Measurements from ENCODE around the gene SARNP.

The SARNP gene

DNA sequence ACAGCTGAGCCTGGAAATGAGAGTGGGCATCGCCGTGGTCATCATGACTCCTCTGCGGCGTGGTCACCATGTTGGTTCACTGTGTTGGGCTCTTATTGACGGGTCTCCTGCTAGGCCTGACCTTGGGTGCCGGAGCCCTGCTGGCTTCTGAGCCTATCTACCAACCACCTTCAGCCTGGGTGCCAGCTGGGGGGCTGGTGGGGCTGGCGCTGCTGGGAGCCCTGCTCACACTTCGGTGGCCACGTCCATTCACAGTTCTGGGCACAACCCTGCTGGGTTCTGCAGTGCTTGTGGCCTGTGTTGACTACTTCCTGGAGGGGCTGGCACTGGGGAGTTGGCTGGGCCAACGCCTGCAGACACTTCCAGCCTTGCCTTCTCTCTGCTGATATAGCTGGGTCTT is 15.5 kb upstream of the SARNP start:
- no peak overlapping the region for H3K4me3 ChIP-seq (ENCODE audit: low read depth, low read length)
- TF ChIP-seq, protein P1, sequence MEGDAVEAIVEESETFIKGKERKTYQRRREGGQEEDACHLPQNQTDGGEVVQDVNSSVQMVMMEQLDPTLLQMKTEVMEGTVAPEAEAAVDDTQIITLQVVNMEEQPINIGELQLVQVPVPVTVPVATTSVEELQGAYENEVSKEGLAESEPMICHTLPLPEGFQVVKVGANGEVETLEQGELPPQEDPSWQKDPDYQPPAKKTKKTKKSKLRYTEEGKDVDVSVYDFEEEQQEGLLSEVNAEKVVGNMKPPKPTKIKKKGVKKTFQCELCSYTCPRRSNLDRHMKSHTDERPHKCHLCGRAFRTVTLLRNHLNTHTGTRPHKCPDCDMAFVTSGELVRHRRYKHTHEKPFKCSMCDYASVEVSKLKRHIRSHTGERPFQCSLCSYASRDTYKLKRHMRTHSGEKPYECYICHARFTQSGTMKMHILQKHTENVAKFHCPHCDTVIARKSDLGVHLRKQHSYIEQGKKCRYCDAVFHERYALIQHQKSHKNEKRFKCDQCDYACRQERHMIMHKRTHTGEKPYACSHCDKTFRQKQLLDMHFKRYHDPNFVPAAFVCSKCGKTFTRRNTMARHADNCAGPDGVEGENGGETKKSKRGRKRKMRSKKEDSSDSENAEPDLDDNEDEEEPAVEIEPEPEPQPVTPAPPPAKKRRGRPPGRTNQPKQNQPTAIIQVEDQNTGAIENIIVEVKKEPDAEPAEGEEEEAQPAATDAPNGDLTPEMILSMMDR (IDR thresholded peaks at IDR 0.05; ENCODE audit: low read depth, low read length) = no peak

DNA sequence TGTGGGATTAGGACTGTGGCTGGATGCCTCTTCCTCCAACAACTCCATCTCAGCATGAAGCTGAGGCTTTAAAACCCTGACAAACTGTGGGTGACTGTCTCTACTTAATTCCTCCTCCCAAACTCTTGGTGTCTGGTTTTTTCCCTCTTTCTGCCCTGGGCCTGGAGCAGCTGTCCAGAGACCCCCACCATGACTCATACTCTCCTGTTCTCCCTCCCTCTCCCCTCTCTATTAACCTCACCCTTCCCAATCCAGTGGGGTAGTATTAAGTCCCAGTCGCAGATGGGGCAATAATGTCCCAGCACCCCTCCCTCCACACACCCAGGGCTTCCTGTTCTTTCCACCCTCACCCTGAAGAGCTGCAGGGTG is 13.9 kb upstream of the SARNP start:
- TF ChIP-seq, protein P1 (IDR thresholded peaks at IDR 0.05; ENCODE audit: low read depth, low read length) = no peak
- peak overlapping the region; percentile 86 for H3K4me3 ChIP-seq (ENCODE audit: low read depth, low read length)

DNA sequence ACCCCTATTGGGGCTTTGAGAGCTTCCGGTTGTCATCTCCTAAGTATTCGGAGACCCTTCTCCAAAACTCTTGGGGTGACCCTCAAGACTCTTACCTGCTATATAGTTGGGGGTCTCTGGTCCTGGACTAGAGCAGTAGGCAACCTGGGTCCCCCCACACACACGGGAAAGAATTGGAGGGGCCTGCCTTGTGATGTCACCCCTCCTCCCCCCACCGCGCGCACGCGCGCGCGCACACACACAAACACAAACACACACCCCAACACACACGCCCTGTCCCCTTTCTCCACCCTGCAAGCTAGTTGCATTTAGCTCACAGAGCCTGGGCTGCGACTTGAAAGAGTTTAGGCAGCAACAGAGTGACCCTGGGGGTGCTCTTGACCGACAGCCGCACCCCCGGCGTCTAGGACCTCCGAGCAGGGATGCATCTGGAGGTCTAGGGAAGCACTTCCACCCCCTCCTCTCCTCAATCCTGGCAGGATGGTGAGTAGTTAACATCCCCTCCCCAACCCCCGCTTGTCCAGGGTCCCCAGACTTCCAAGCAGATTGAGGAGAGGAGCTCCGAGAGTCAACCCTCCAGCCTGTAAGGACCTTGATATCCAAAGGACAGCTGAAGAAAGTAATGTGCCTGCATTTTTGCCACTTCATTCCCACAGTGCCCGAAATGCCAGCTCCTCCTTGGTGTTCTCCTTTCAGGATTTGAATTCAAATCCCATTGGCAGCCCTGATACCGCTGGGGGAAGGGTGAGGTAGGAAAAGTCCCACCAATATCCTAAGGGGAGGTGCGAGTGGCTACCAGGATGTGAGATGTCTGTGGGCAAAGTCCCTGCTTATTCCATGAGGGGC is 13.3 kb upstream of the SARNP start:
- peak overlapping the region; percentile 86 for H3K4me3 ChIP-seq (ENCODE audit: low read depth, low read length)
- TF ChIP-seq, protein P1 (IDR thresholded peaks at IDR 0.05; ENCODE audit: low read depth, low read length) = no peak

DNA sequence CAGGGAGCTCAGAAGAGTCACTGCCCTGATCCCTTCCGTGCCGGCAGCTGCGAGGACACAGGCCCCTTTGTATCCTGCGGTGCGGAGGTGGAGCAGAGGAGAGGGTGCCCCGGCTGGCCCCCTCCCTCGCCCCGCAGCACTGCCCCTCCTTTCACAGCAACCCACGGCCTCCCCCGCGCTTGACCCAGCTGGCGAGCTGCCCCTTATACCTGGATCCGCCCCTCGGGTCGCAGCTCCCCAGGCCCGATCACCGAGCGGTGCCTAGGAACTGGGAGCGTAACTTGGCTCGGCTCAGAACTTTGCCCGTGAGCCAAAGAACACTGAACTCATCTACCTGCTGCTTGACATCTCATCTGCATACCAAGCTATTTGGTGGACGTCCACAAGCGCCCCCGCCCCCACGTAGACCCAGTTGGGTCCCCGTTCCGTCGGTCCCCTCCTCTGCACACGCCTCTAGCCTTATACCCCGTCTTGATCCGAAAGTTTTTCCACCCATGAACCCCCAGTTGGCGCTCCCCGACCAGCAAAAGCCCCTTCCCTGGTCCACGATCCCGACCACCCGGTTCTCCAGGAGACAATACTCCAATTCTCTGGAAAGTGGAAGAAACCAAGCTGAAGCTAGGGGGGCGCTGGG is 12.6 kb upstream of the SARNP start:
- H3K4me3 ChIP-seq (ENCODE audit: low read depth, low read length) = peak overlapping the region; percentile 86
- TF ChIP-seq, protein P1 (IDR thresholded peaks at IDR 0.05; ENCODE audit: low read depth, low read length) = no peak

DNA sequence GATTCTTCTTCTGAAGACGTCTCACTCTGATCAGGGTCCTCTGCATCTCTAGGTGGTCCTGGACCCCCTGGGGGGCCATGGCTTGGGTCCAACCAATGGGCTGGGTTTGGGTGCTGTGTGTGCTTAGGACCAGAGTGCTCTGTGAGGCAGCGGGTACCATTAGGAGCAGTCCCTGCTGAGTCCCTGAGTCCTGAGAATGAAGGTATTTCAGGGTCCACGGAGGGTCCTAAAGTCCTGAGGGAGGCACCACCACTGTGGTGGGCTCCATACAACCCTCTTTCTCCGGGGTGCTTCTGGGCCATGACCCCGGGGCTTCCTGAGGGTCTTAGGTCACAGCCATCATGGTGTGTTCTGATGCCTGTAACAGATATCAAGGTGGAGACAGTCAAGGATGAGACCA is 10.8 kb upstream of the SARNP start:
- TF ChIP-seq, protein P1 (IDR thresholded peaks at IDR 0.05; ENCODE audit: low read depth, low read length) = no peak
- H3K4me3 ChIP-seq (ENCODE audit: low read depth, low read length) = peak overlapping the region; percentile 86

DNA sequence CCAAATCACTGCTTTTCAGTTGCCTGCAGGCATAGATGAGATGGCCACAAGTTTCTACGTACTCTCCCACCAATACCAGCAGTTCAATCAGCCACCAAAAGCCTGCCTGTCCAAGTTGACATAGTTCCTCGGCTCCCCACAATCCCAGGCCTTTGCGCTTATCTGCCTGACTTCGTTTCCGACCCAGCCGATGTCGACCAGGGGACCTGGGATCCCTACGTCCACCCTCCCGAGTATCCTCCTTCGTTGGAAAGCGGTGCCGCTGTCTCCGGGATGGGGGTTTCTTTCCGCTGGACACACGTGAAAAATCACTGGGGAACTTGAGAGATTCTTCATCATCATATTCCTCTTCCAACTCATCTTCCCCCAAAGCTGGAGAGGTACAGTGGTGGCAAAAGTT is 10.3 kb upstream of the SARNP start:
- no peak overlapping the region for H3K4me3 ChIP-seq (ENCODE audit: low read depth, low read length)
- TF ChIP-seq, protein P1 (IDR thresholded peaks at IDR 0.05; ENCODE audit: low read depth, low read length) = no peak

DNA sequence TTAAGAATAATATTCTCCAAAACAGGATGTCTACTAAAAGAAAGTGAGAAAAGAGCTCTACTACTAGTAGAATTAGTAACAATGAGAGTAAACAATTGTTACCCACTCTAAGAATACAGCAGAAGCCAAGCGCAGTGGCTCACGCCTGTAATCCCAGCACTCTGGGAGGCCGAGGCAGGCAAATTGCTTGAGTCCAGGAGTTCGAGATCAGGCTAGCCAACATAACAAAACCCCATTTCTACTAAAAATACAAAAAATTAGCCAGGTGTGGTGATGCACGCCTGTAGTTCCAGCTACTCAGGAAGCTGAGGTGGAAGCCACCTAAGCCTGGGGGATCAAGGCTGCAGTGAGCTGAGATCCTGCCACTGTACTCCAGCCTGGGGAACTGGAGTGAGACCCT is 7.2 kb upstream of the SARNP start:
- no peak overlapping the region for H3K4me3 ChIP-seq (ENCODE audit: low read depth, low read length)
- TF ChIP-seq, protein P1 (IDR thresholded peaks at IDR 0.05; ENCODE audit: low read depth, low read length) = no peak

Measured in WI38 (cell line).